Measurements from ENCODE around the gene CBX5. TPM values are rescaled to one million over a fixed set of nuclear protein-coding genes. Genes with fewer than 3 reads are reported as not detected.
"Not testable (repeated sequence)": the region's sequence is repeated elsewhere in the genome, so short reads cannot be mapped to it uniquely, and the experiment has no call there.

The CBX5 gene
- total RNA-seq, 1 experiment from 2014 or later, result 41.0 TPM

GRCh38 chr12:54191550-54192022 is 88.3 kb downstream of the CBX5 start:
- Histone ChIP-seq H3K36me3 (ENCODE audit: insufficient read depth, low read length) (no peaks in the 10 kb centered on the region), H2AFZ (ENCODE audit: low read length) (no peak overlapping the region), H3K27ac (ENCODE audit: low read length) (no peak overlapping the region), H3K79me2 (ENCODE audit: low read length) (peaks cover 7% of the 10 kb centered on the region; the same call in 1 of the 2 replicates), H3K4me3 (ENCODE audit: low read length) (no peak overlapping the region), H3K27me3 (ENCODE audit: low read length) (no peaks in the 10 kb centered on the region), H3K9ac (ENCODE audit: low read length) (0 out of 2 replicates have a peak overlapping the region, but pooled peaks have one; percentile 10), H3K9me3 (ENCODE audit: low read length) (no peaks in the 10 kb centered on the region), H3K4me2 (ENCODE audit: low read depth, low read length, poor library complexity, severe bottlenecking) (peak overlapping the region; percentile 33), H3K4me1 (ENCODE audit: low read length) (peaks cover 58% of the 10 kb centered on the region), H4K20me1 (ENCODE audit: insufficient read depth, low read depth, low read length) (no peaks in the 10 kb centered on the region), H3K9me2 (replicated peaks; ENCODE audit: insufficient read depth, low read length) (no peaks in the 10 kb centered on the region)
- DNase-seq, result peak; percentile 95

GRCh38 chr12:54191126-54191525 is 88.8 kb downstream of the CBX5 start:
- Histone ChIP-seq H3K36me3 (ENCODE audit: insufficient read depth, low read length) (no peaks in the 10 kb centered on the region), H3K9me3 (ENCODE audit: low read length) (no peaks in the 10 kb centered on the region), H3K27ac (ENCODE audit: low read length) (peak overlapping the region; percentile 31; the same call in 1 of the 2 replicates), H3K9ac (ENCODE audit: low read length) (peak overlapping the region; percentile 39), H4K20me1 (ENCODE audit: insufficient read depth, low read depth, low read length) (no peaks in the 10 kb centered on the region), H3K79me2 (ENCODE audit: low read length) (peaks cover 7% of the 10 kb centered on the region; the same call in 1 of the 2 replicates), H3K9me2 (replicated peaks; ENCODE audit: insufficient read depth, low read length) (no peaks in the 10 kb centered on the region), H3K4me3 (ENCODE audit: low read length) (no peak overlapping the region), H3K4me1 (ENCODE audit: low read length) (peaks cover 53% of the 10 kb centered on the region), H3K4me2 (ENCODE audit: low read depth, low read length, poor library complexity, severe bottlenecking) (peak overlapping the region; percentile 21), H3K27me3 (ENCODE audit: low read length) (no peaks in the 10 kb centered on the region), H2AFZ (ENCODE audit: low read length) (no peak overlapping the region)
- DNase-seq, result no peak

DNA sequence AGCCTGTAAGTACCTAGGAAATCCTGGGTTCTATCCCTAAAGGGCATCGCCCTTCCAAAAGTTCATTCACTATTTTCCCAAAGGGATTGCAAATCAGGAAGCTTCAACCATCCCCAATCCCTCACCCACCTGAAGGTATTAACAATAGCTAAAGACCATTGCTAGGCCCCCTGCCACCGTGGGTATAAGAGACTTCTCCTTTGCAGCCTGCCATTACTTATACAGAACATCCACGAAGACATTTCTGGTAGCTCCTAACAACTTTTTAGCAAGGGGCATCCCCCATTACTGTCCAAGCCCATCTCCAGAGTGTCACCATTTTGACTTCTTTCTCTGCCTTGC is 90.8 kb downstream of the CBX5 start:
- Histone ChIP-seq H3K9me3 (ENCODE audit: low read length) (no peaks in the 10 kb centered on the region), H3K4me3 (ENCODE audit: low read length) (peak overlapping the region; percentile 71), H3K9ac (ENCODE audit: low read length) (peak overlapping the region; percentile 71)

GRCh38 chr12:54187075-54187474 is 92.8 kb downstream of the CBX5 start:
- no peaks in the 10 kb centered on the region for H3K9me3 ChIP-seq (ENCODE audit: low read length)
- H3K27ac ChIP-seq (ENCODE audit: low read length), result no peak overlapping the region
- peaks cover 37% of the 10 kb centered on the region for H3K4me1 ChIP-seq (ENCODE audit: low read length)
- no peak overlapping the region for H3K4me3 ChIP-seq (ENCODE audit: low read length)
- H3K79me2 ChIP-seq (ENCODE audit: low read length), result peaks cover 7% of the 10 kb centered on the region; the same call in 1 of the 2 replicates
- H3K9ac ChIP-seq (ENCODE audit: low read length), result no peak overlapping the region
- H4K20me1 ChIP-seq (ENCODE audit: insufficient read depth, low read depth, low read length), result 0 out of 2 replicates have a peak, but pooled peaks cover 9% of the 10 kb centered on the region
- no peak overlapping the region for H2AFZ ChIP-seq (ENCODE audit: low read length)
- no peaks in the 10 kb centered on the region for H3K9me2 ChIP-seq (replicated peaks; ENCODE audit: insufficient read depth, low read length)
- no peak overlapping the region for H3K4me2 ChIP-seq (ENCODE audit: low read depth, low read length, poor library complexity, severe bottlenecking)
- DNase-seq, result no peak
- no peaks in the 10 kb centered on the region for H3K27me3 ChIP-seq (ENCODE audit: low read length)
- no peaks in the 10 kb centered on the region for H3K36me3 ChIP-seq (ENCODE audit: insufficient read depth, low read length)

More for the DNA sequence above, 90.8 kb downstream of the CBX5 start:
- DNase-seq, result no peak
- H3K27me3 ChIP-seq (ENCODE audit: low read length), result no peaks in the 10 kb centered on the region
- peak overlapping the region; percentile 86 for H3K4me2 ChIP-seq (ENCODE audit: low read depth, low read length, poor library complexity, severe bottlenecking)
- H3K36me3 ChIP-seq (ENCODE audit: insufficient read depth, low read length), result no peaks in the 10 kb centered on the region
- H3K9me2 ChIP-seq (replicated peaks; ENCODE audit: insufficient read depth, low read length), result no peaks in the 10 kb centered on the region
- H3K79me2 ChIP-seq (ENCODE audit: low read length), result peaks cover 7% of the 10 kb centered on the region; the same call in 1 of the 2 replicates
- H2AFZ ChIP-seq (ENCODE audit: low read length), result 0 out of 2 replicates have a peak overlapping the region, but pooled peaks have one; percentile 33
- H4K20me1 ChIP-seq (ENCODE audit: insufficient read depth, low read depth, low read length), result no peaks in the 10 kb centered on the region
- no peak overlapping the region; the same call in 1 of the 2 replicates for H3K27ac ChIP-seq (ENCODE audit: low read length)
- H3K4me1 ChIP-seq (ENCODE audit: low read length), result peaks cover 38% of the 10 kb centered on the region

DNA sequence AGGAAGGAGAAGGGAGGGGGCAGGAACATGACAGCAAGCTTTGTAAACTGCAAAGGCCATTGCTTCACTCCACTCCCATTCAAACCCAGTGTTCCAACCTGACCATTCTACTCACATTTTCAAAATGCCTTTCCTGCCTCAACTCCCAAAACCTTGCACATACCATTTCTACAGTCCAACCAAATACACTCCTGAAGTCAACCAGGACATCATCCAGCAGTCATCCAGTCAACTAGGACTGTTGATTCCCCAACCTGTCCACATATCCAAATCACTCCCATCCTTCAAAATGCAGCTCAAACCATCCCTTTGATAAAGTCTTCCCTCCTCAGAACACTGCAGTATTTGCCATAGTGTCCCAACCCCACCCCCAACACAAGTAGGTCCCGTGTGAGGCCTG is 94.0 kb downstream of the CBX5 start:
- Histone ChIP-seq H3K4me2 (ENCODE audit: low read depth, low read length, poor library complexity, severe bottlenecking) (no peak overlapping the region), H3K36me3 (ENCODE audit: insufficient read depth, low read length) (no peaks in the 10 kb centered on the region), H3K27ac (ENCODE audit: low read length) (no peak overlapping the region), H3K27me3 (ENCODE audit: low read length) (no peaks in the 10 kb centered on the region), H3K4me3 (ENCODE audit: low read length) (no peak overlapping the region), H2AFZ (ENCODE audit: low read length) (no peak overlapping the region), H3K4me1 (ENCODE audit: low read length) (peaks cover 26% of the 10 kb centered on the region), H3K79me2 (ENCODE audit: low read length) (peaks cover 7% of the 10 kb centered on the region; the same call in 1 of the 2 replicates), H3K9me2 (replicated peaks; ENCODE audit: insufficient read depth, low read length) (no peaks in the 10 kb centered on the region), H3K9ac (ENCODE audit: low read length) (no peak overlapping the region), H4K20me1 (ENCODE audit: insufficient read depth, low read depth, low read length) (0 out of 2 replicates have a peak, but pooled peaks cover 9% of the 10 kb centered on the region), H3K9me3 (ENCODE audit: low read length) (no peaks in the 10 kb centered on the region)
- DNase-seq, result no peak

GRCh38 chr12:54185297-54185696 is 94.6 kb downstream of the CBX5 start:
- not testable (repeated sequence) for H3K9me2 ChIP-seq (replicated peaks; ENCODE audit: insufficient read depth, low read length); H3K4me3 ChIP-seq (ENCODE audit: low read length); H2AFZ ChIP-seq (ENCODE audit: low read length); H4K20me1 ChIP-seq (ENCODE audit: insufficient read depth, low read depth, low read length); H3K79me2 ChIP-seq (ENCODE audit: low read length); H3K9me3 ChIP-seq (ENCODE audit: low read length); H3K36me3 ChIP-seq (ENCODE audit: insufficient read depth, low read length); H3K9ac ChIP-seq (ENCODE audit: low read length); H3K4me2 ChIP-seq (ENCODE audit: low read depth, low read length, poor library complexity, severe bottlenecking); DNase-seq; H3K27ac ChIP-seq (ENCODE audit: low read length); H3K27me3 ChIP-seq (ENCODE audit: low read length)
- H3K4me1 ChIP-seq (ENCODE audit: low read length), result peaks cover 20% of the 10 kb centered on the region

DNA sequence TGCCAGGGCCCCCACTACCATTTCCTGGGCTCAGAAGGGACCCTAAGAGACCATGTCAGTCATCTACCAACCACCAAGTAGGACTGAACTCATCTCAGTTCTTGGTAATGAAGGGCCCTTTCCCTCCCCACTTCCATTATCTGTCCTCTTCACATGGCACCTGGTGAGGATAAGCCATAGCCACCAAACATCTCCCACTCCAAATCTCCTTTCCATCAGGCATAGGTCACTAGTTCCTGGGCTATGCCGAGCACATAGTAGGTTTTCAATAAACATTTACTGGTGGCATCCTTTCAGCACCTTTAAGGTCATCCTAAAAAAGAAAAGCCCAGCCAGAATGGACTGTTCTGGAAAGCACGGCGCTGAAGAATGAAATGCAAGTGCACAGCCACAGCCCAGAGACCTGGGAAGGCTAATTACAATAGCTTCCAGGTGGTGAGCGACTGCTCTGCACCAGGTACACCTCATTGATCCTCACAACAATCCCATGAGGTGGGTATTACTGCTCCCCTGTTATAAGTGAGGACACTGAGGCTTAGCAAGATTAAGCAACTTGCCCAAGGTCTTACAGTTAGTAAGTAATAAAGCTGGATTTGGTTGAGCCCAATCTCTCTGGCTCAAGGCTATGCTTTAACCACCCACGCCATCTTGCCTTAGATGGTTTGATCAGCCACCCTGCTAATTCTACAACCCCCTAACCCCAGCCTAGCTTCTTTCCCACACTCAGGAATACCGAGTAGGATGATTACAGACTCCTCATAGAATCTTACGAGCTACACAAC is 95.7 kb downstream of the CBX5 start:
- Histone ChIP-seq H3K79me2 (ENCODE audit: low read length) (peaks cover 7% of the 10 kb centered on the region; the same call in 1 of the 2 replicates), H3K9me2 (replicated peaks; ENCODE audit: insufficient read depth, low read length) (no peaks in the 10 kb centered on the region), H2AFZ (ENCODE audit: low read length) (no peak overlapping the region), H3K36me3 (ENCODE audit: insufficient read depth, low read length) (no peaks in the 10 kb centered on the region), H3K4me2 (ENCODE audit: low read depth, low read length, poor library complexity, severe bottlenecking) (no peak overlapping the region), H3K9ac (ENCODE audit: low read length) (no peak overlapping the region), H3K4me1 (ENCODE audit: low read length) (peaks cover 9% of the 10 kb centered on the region), H3K9me3 (ENCODE audit: low read length) (no peaks in the 10 kb centered on the region), H3K27me3 (ENCODE audit: low read length) (no peaks in the 10 kb centered on the region), H4K20me1 (ENCODE audit: insufficient read depth, low read depth, low read length) (0 out of 2 replicates have a peak, but pooled peaks cover 9% of the 10 kb centered on the region), H3K27ac (ENCODE audit: low read length) (no peak overlapping the region), H3K4me3 (ENCODE audit: low read length) (no peak overlapping the region)
- DNase-seq, result no peak

DNA sequence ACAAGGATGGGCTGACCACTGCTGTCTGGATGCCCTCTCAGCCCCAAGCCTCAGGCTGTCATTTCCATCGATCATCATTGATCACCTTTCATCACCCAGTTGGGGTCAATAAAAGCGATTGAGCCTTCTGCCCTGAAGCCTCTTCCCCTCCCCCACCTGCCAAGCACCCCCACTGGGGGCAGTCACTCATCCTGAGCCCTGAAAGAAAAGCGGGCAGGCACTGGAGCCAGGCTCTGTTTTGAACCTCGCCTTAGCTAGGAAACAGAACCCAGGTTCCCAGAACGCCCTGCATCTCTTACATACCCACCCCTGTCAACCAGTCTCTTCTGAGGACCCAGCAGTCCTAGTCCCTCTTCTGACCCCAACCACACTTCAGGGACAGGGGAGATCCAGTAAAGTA is 96.9 kb downstream of the CBX5 start:
- H3K27me3 ChIP-seq (ENCODE audit: low read length), result no peaks in the 10 kb centered on the region
- no peak overlapping the region for H3K9ac ChIP-seq (ENCODE audit: low read length)
- peaks cover 6% of the 10 kb centered on the region for H3K4me1 ChIP-seq (ENCODE audit: low read length)
- no peaks in the 10 kb centered on the region for H3K9me2 ChIP-seq (replicated peaks; ENCODE audit: insufficient read depth, low read length)
- no peak overlapping the region for H3K4me3 ChIP-seq (ENCODE audit: low read length)
- H3K27ac ChIP-seq (ENCODE audit: low read length), result no peak overlapping the region
- H3K9me3 ChIP-seq (ENCODE audit: low read length), result no peaks in the 10 kb centered on the region
- no peak overlapping the region for H2AFZ ChIP-seq (ENCODE audit: low read length)
- H3K4me2 ChIP-seq (ENCODE audit: low read depth, low read length, poor library complexity, severe bottlenecking), result no peak overlapping the region
- H3K79me2 ChIP-seq (ENCODE audit: low read length), result peaks cover 7% of the 10 kb centered on the region; the same call in 1 of the 2 replicates
- no peaks in the 10 kb centered on the region for H3K36me3 ChIP-seq (ENCODE audit: insufficient read depth, low read length)
- H4K20me1 ChIP-seq (ENCODE audit: insufficient read depth, low read depth, low read length), result 0 out of 2 replicates have a peak, but pooled peaks cover 9% of the 10 kb centered on the region
- no peak for DNase-seq

All from Karpas-422 (cell line).